GM12878 (cell line): ENCODE data around the gene TBC1D1. TPM values are rescaled to one million over a fixed set of nuclear protein-coding genes. Genes with fewer than 3 reads are reported as not detected.

ENCODE experiments used
- ATAC-seq: fragments of 200-7000 bp; cut with Tn5 transposase; 3 replicates; pipeline ENCODE4 v1.9.1; 2020; ENCODE audit warnings: mild to moderate bottlenecking, moderate library complexity
- BruUV-seq: library from RNA; stranded (reverse); fragments of 400-500 nt; replicated peaks from 2 replicates; lab custom pipeline; 2021; lab: Mats Ljungman, UMichigan
- CTCF ChIA-PET: fragments of 300-600 bp; sonication (Branson Sonifier 250); formaldehyde crosslinking; extraction: SDS; loops from one replicate; lab custom pipeline; 2021; ENCODE audit warnings: inconsistent platforms; lab: Yijun Ruan, JAX
- POLR2A ChIA-PET: fragments of 350-600 bp; formaldehyde crosslinking; extraction: SDS; loops from one replicate; lab custom pipeline; 2021; ENCODE audit warnings: inconsistent platforms; lab: Charles Lee
- RAD21 ChIA-PET: fragments of 300-600 bp; sonication (Branson Sonifier 250); formaldehyde crosslinking; loops from one replicate; lab custom pipeline; 2023; ENCODE audit warnings: antibody characterized with exemption; ENCODE audit not compliant: unreplicated experiment; lab: Charles Lee
- SMC1A ChIA-PET: fragments of 300-600 bp; sonication (Branson Sonifier 250); formaldehyde crosslinking; loops from one replicate; lab custom pipeline; 2023; ENCODE audit not compliant: unreplicated experiment, uncharacterized antibody; lab: Charles Lee
- DNase-seq: peaks from one replicate; pipeline ENCODE4 v3.0.0-alpha.2; 2011; ENCODE audit warnings: low read depth, low spot score
- FAIRE-seq: peaks from 3 replicates; lab custom pipeline; 2011; peaks lifted over from hg19 to GRCh38; lab: Jason Lieb, UNC
- H2AFZ ChIP-seq: 2 replicates; pipeline ENCODE4 v1.6.0; 2011; ENCODE audit warnings: low read depth, low read length, control low read depth; ENCODE audit not compliant: control insufficient read depth
- H3K27ac ChIP-seq: 2 replicates; pipeline ENCODE4 v1.5.1; 2011; ENCODE audit warnings: control low read depth; ENCODE audit not compliant: control insufficient read depth, insufficient read depth
- H3K27me3 ChIP-seq, 2 experiments: replicated peaks in 1 of 2; 2 replicates each; pipeline versions ENCODE4 v1.6.0 to v1.6.1; 2011; ENCODE audit warnings: low read length in 1 of 2; ENCODE audit not compliant: control insufficient read depth in 2 of 2, insufficient read depth in 2 of 2
- H3K36me3 ChIP-seq, 2 experiments: 2 replicates each; pipeline ENCODE4 v1.5.1; 2011; ENCODE audit warnings: low read length in 1 of 2; ENCODE audit not compliant: control insufficient read depth in 2 of 2, insufficient read depth in 2 of 2
- H3K4me1 ChIP-seq: 2 replicates; pipeline ENCODE4 v1.6.1; 2011; ENCODE audit warnings: mild to moderate bottlenecking, low read length, moderate library complexity, mixed read lengths; ENCODE audit not compliant: control insufficient read depth, insufficient read depth
- H3K4me2 ChIP-seq: 2 replicates; pipeline ENCODE4 v1.6.0; 2011; ENCODE audit warnings: control low read depth; ENCODE audit not compliant: control insufficient read depth, insufficient read depth
- H3K4me3 ChIP-seq: fragments of 200-600 bp; sonication (generic); 2 replicates; pipeline ENCODE4 v1.5.1; 2016
- H3K79me2 ChIP-seq: 2 replicates; pipeline ENCODE4 v1.6.0; 2011; ENCODE audit warnings: low read length; ENCODE audit not compliant: control insufficient read depth, insufficient read depth
- H3K9ac ChIP-seq: 2 replicates; pipeline ENCODE4 v1.8.0; 2011; ENCODE audit warnings: low read length, control low read depth, mixed read lengths; ENCODE audit not compliant: control insufficient read depth, insufficient read depth
- H3K9me3 ChIP-seq: replicated peaks from 3 replicates; pipeline ENCODE4 v1.5.1; 2011; ENCODE audit warnings: mild to moderate bottlenecking, low read length; ENCODE audit not compliant: control insufficient read depth, insufficient read depth
- H4K20me1 ChIP-seq: 2 replicates; pipeline ENCODE4 v1.6.0; 2011; ENCODE audit not compliant: control insufficient read depth, insufficient read depth
- ATF2 ChIP-seq: IDR thresholded peaks from 2 replicates; pipeline ENCODE4 v1.6.1; 2012; ENCODE audit warnings: low read length, inconsistent platforms
- BMI1 ChIP-seq: fragments of 450-650 bp; IDR thresholded peaks from 2 replicates; pipeline ENCODE4 v1.6.1; 2016; ENCODE audit warnings: mild to moderate bottlenecking, moderate library complexity, borderline replicate concordance
- CTCF ChIP-seq, 3 experiments: IDR thresholded peaks in 2 of 3; conservative IDR thresholded peaks in 1 of 3; 2 replicates each; pipeline ENCODE4 v1.5.1; 2011; ENCODE audit warnings: low read depth in 3 of 3, low read length in 3 of 3, mild to moderate bottlenecking in 3 of 3, control low read depth in 2 of 3, moderate library complexity in 2 of 3, inconsistent platforms in 1 of 3, mixed read lengths in 1 of 3; ENCODE audit not compliant: control insufficient read depth in 2 of 3, insufficient read depth in 1 of 3; ENCODE audit errors: extremely low read depth in 1 of 3
- E4F1 ChIP-seq: fragments of 450-650 bp; IDR thresholded peaks from 2 replicates; pipeline ENCODE4 v1.6.1; 2018; ENCODE audit warnings: borderline replicate concordance, mild to moderate bottlenecking; ENCODE audit not compliant: partially characterized antibody
- HSF1 ChIP-seq: fragments of 150-350 bp; IDR thresholded peaks from 2 replicates; pipeline ENCODE4 v1.6.1; 2014; ENCODE audit warnings: mild to moderate bottlenecking, low read depth, low read length
- MEF2A ChIP-seq: IDR thresholded peaks from 2 replicates; pipeline ENCODE4 v1.6.1; 2011; ENCODE audit warnings: low read depth, mild to moderate bottlenecking, low read length, moderate library complexity; ENCODE audit not compliant: insufficient read depth
- MEF2B ChIP-seq: fragments of 450-650 bp; IDR thresholded peaks from 2 replicates; pipeline ENCODE4 v1.6.1; 2018; ENCODE audit warnings: mild to moderate bottlenecking, moderate library complexity; ENCODE audit not compliant: partially characterized antibody, poor library complexity, severe bottlenecking
- RAD21 ChIP-seq: IDR thresholded peaks from 2 replicates; pipeline ENCODE4 v1.6.1; 2011; ENCODE audit warnings: mild to moderate bottlenecking, low read depth, low read length, moderate library complexity; ENCODE audit not compliant: insufficient read depth
- RAD51 ChIP-seq: fragments of 450-650 bp; IDR thresholded peaks from 2 replicates; pipeline ENCODE4 v1.6.1; 2016; ENCODE audit warnings: moderate library complexity, mild to moderate bottlenecking, inconsistent platforms
- RELA ChIP-seq: fragments of 450-650 bp; IDR thresholded peaks from 2 replicates; pipeline ENCODE4 v1.8.0; 2014; ENCODE audit warnings: borderline replicate concordance; ENCODE audit not compliant: partially characterized antibody
- SMARCA5 ChIP-seq: fragments of 450-650 bp; IDR thresholded peaks from 2 replicates; pipeline ENCODE4 v1.6.1; 2017; ENCODE audit warnings: mild to moderate bottlenecking
- TCF12 ChIP-seq: IDR thresholded peaks from 2 replicates; pipeline ENCODE4 v1.6.1; 2011; ENCODE audit warnings: low read depth, mild to moderate bottlenecking, low read length
- WRNIP1 ChIP-seq: IDR thresholded peaks from 2 replicates; pipeline ENCODE4 v1.6.1; 2011; ENCODE audit warnings: low read depth, low read length, improper control_type of control experiment, borderline replicate concordance
- ZBED1 ChIP-seq: IDR thresholded peaks from 2 replicates; pipeline ENCODE4 v1.6.1; 2016; ENCODE audit warnings: borderline replicate concordance
- WGBS: methylation state at CpG from one replicate; pipeline ENCODE4 v1.1.6; 2016; ENCODE audit warnings: low lambda C conversion rate; ENCODE audit not compliant: insufficient replicate concordance, insufficient coverage; ENCODE audit errors: missing lambda C conversion rate; 5-methylcytosine and 5-hydroxymethylcytosine counted together
- in situ Hi-C: fragments of 300-500 bp; cut with MboI; formaldehyde crosslinking; loops from 9 replicates; pipeline ENCODE4 v1.14.3; 2018; ENCODE audit warnings: mixed read lengths
- intact Hi-C: fragments of 100-400 bp; cut with micrococcal nuclease; formaldehyde crosslinking; loops from one replicate; pipeline ENCODE4 v1.14.2; 2022; ENCODE audit not compliant: unreplicated experiment
- polyA plus RNA-seq, 11 experiments: library from polyadenylated mRNA; depleted of rRNA in 4 of 11; unstranded in 6 of 11; stranded (reverse) in 5 of 11; fragments of >200 nt; fragmentation: Nextera tagmentation in 4 of 11; fragmentation: Illumina TruSeq in 1 of 11; extraction: Ambion mirVana in 4 of 11; extraction: Trizol in 1 of 11; gene quantifications; 1 replicate in 1 of 11; 2 replicates in 10 of 11; pipeline versions ENCODE4 v1.2.1 to v1.2.3, GENCODE V29; 2011 to 2016; ENCODE audit warnings: inconsistent platforms in 2 of 11, missing spikeins in 2 of 11, low read depth in 1 of 11
- total RNA-seq, 4 experiments: library from RNA; depleted of rRNA in 3 of 4; stranded (reverse); fragments of >200 nt in 3 of 4; fragmentation: Illumina TruSeq in 1 of 4; extraction: Trizol in 1 of 4; gene quantifications; 2 replicates each; pipeline versions ENCODE4 v1.2.1 to v1.2.3, GENCODE V29; 2013 to 2021

The TBC1D1 gene
- total and polyA plus RNA-seq, 10 of the 15 experiments (the other 5 are each of a cell fraction or from before 2014, with no cell fraction given) = 5.3 to 102 (median 57.8) TPM

- no peak for TF ChIP-seq E4F1
- no peak for TF ChIP-seq MEF2B
- no peak for TF ChIP-seq TCF12
- no peak for TF ChIP-seq WRNIP1
Observed at GRCh38 chr4:38113551-38113950, 222.7 kb downstream of the TBC1D1 start (continued).

- H3K4me3 ChIP-seq = no peak overlapping the region
- DNase-seq (no peak), FAIRE-seq (no peak), ATAC-seq (no peak)
- no peak overlapping the region for H3K9ac ChIP-seq
- no peaks in the 10 kb centered on the region for H3K79me2 ChIP-seq
- no peak overlapping the region for H2AFZ ChIP-seq
- ChIA-PET POLR2A (interaction anchor here (0.6 to 0.9 kb wide), 4 partner anchors 9 to 1148 kb away, joined by 3 to 5 read pairs (median 4); no protein-coding TSS in a partner anchor), CTCF (interaction anchor here (0.5 to 1.7 kb wide), 4 partner anchors 9 to 48 kb away, joined by 3 to 5 read pairs (median 4); no protein-coding TSS in a partner anchor), SMC1A (interaction anchor here (0.6 to 6.8 kb wide), 8 partner anchors 13 to 774 kb away, joined by 3 to 38 read pairs (median 3); no protein-coding TSS in a partner anchor), RAD21 (interaction anchor here (1.3 to 1.9 kb wide), 4 partner anchors 9 to 65 kb away, joined by 3 to 9 read pairs (median 4); no protein-coding TSS in a partner anchor)
- H3K4me1 ChIP-seq = peaks cover 16% of the 10 kb centered on the region
- no peaks in the 10 kb centered on the region for H3K27me3 ChIP-seq
- H3K4me2 ChIP-seq = no peak overlapping the region
- 88% methylated on average over 6 of the region's 6 CpGs for WGBS
- no TSS peak for BruUV-seq
- in situ Hi-C loops (no loop called here), intact Hi-C loops (no loop called here)
- TF ChIP-seq TCF12 (no peak), CTCF (IDR thresholded peaks at IDR 0.05 in 2 of 3, conservative IDR thresholded peaks at IDR 0.05 in 1 of 3; ENCODE audit: control insufficient read depth in 2 of 3, extremely low read depth in 1 of 3, insufficient read depth in 1 of 3, low read depth in 3 of 3, low read length in 3 of 3) (no peak), RELA (no peak), MEF2A (no peak), ATF2 (no peak), BMI1 (no peak), SMARCA5 (no peak), RAD21 (no peak), ZBED1 (no peak), HSF1 (no peak), RAD51 (no peak)
- no peaks in the 10 kb centered on the region for H4K20me1 ChIP-seq
- no peak overlapping the region for H3K27ac ChIP-seq
- no peaks in the 10 kb centered on the region for H3K9me3 ChIP-seq
- peaks cover 3 to 15% of the 10 kb centered on the region in 2 experiments for H3K36me3 ChIP-seq
Observed at GRCh38 chr4:38114386-38115150, 223.7 kb downstream of the TBC1D1 start.
